Activated CD4-positive, alpha-beta T cell treated with anti-CD3 and anti-CD28 coated beads for 36 hours (primary cell): ENCODE results near the gene GRIN1. TPM values are rescaled to one million over a fixed set of nuclear protein-coding genes. Genes with fewer than 3 reads are reported as not detected.

Experiments
- ATAC-seq: fragments of 200-7000 bp; cut with Tn5 transposase; one replicate; pipeline ENCODE4 v1.10.0; 2021; ENCODE audit warnings: mild to moderate bottlenecking, moderate library complexity
- CTCF ChIA-PET: fragments of 350-600 bp; sonication (Branson Sonifier 250); formaldehyde crosslinking; loops from one replicate; lab custom pipeline; 2021; ENCODE audit warnings: antibody characterized with exemption; lab: Charles Lee
- POLR2A ChIA-PET: fragments of 350-600 bp; sonication (Branson Sonifier 250); formaldehyde crosslinking; loops from one replicate; lab custom pipeline; 2021; ENCODE audit warnings: antibody characterized with exemption, inconsistent platforms; lab: Charles Lee
- DNase-seq: peaks from one replicate; pipeline ENCODE4 v3.0.0-alpha.2; 2020
- H3K27ac Mint-ChIP-seq: one replicate; pipeline ENCODE4 v1.8.0; 2021; ENCODE audit warnings: mixed read lengths
- H3K27me3 Mint-ChIP-seq: one replicate; pipeline ENCODE4 v1.8.0; 2021; ENCODE audit warnings: mixed read lengths
- H3K36me3 Mint-ChIP-seq: one replicate; pipeline ENCODE4 v1.8.0; 2021; ENCODE audit warnings: low read depth, mixed read lengths
- H3K4me1 Mint-ChIP-seq: one replicate; pipeline ENCODE4 v1.8.0; 2021; ENCODE audit warnings: mixed read lengths
- H3K4me3 Mint-ChIP-seq: one replicate; pipeline ENCODE4 v1.8.0; 2021; ENCODE audit warnings: mild to moderate bottlenecking, moderate library complexity, mixed read lengths
- H3K9me3 Mint-ChIP-seq: one replicate; pipeline ENCODE4 v1.8.0; 2021; ENCODE audit warnings: low read depth, mixed read lengths
- intact Hi-C, 2 experiments: fragments of 100-400 bp; cut with DNase I in 1 of 2; cut with micrococcal nuclease in 1 of 2; formaldehyde crosslinking; loops; one replicate each; pipeline versions ENCODE4 v1.14.2 to v1.15.1; 2022 to 2024; cut with DNase I, micrococcal nuclease
- total RNA-seq, 2 experiments: library from RNA; stranded (reverse); gene quantifications; one replicate each; pipeline ENCODE4 v1.2.3, GENCODE V29; 2021

GRIN1 gene
- total RNA-seq, 2 experiments from 2014 or later = 0.14 TPM; not detected in 1

DNA sequence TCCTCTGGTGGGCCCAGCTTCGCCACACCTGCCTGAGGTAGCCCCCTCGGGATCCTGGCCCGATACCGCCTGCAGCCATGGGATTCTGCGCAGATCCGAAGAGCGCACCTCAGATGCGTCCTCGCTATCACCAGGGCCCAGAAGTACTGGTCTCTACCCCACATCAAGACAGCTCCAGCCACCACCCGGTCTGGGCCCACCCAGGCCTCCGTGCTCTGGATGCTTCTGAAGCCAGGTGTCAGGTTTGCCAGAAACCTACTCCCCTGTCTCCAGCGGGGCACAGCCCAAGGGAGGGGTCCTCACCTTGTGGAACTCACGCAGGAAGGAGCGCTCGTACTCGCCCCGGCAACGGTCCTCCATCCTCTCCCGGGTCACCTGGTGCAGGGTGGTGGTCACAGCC lies 47.0 kb downstream of the GRIN1 start:
- Mint-ChIP-seq H3K27ac (no peak overlapping the region), H3K4me3 (no peak overlapping the region), H3K9me3 (no peaks in the 10 kb centered on the region), H3K36me3 (peaks cover 16% of the 10 kb centered on the region), H3K4me1 (peaks cover 33% of the 10 kb centered on the region), H3K27me3 (no peaks in the 10 kb centered on the region)
- POLR2A ChIA-PET = no interaction called here
- intact Hi-C loops = loop anchor here in 1 of 2 experiments (5.0 kb wide), 1 partner anchor 36 kb away; the partner anchor contains the start of gene RNF208
- no peak for DNase-seq
- ATAC-seq = no peak
- CTCF ChIA-PET = no interaction called here

DNA sequence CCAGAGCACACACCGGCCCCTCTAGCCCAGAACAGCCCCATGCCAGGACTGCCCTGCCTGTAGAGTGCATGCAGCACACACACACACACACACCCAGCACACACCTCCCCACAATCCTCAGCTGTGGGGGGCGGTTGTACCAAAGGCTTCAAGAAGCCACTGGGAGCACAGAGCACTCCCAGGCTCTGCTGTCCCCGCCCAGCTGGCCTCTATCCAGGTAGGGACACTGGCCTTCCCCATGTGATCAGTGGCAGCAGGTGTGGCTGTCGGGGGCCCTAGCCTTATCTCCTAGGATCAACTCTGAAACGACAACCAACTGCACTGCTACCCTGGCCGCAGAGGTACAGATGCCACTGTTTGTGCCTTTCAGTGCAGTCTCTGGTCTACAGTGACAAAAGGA lies 47.4 kb downstream of the GRIN1 start:
- Mint-ChIP-seq H3K4me1 (peaks cover 33% of the 10 kb centered on the region), H3K27me3 (no peaks in the 10 kb centered on the region), H3K36me3 (peaks cover 16% of the 10 kb centered on the region), H3K27ac (peak overlapping the region; percentile 42), H3K9me3 (no peaks in the 10 kb centered on the region), H3K4me3 (peak overlapping the region; percentile 91)
- ChIA-PET POLR2A (no interaction called here), CTCF (no interaction called here)
- intact Hi-C loops = loop anchor here in 1 of 2 experiments (5.0 kb wide), 1 partner anchor 36 kb away; the partner anchor contains the start of gene RNF208
- ATAC-seq = no peak
- DNase-seq = no peak

GRCh38 chr9:137187386-137187785 lies 48.4 kb downstream of the GRIN1 start:
- ChIA-PET POLR2A (interaction anchor here (1.0 kb wide), 1 partner anchor 160 kb away, joined by 3 read pairs; no protein-coding TSS in a partner anchor), CTCF (no interaction called here)
- no peak for DNase-seq
- H3K27me3 Mint-ChIP-seq = no peaks in the 10 kb centered on the region
- intact Hi-C loops = loop anchor here in 1 of 2 experiments (5.0 kb wide), 1 partner anchor 35 kb away; the partner anchor contains the start of gene RNF208
- ATAC-seq = no peak
- H3K9me3 Mint-ChIP-seq = no peaks in the 10 kb centered on the region
- H3K4me3 Mint-ChIP-seq = peak overlapping the region; percentile 91
- peaks cover 12% of the 10 kb centered on the region for H3K36me3 Mint-ChIP-seq
- H3K27ac Mint-ChIP-seq = peak overlapping the region; percentile 77
- H3K4me1 Mint-ChIP-seq = peaks cover 33% of the 10 kb centered on the region

- H3K27ac Mint-ChIP-seq = peak overlapping the region; percentile 82
- POLR2A ChIA-PET = interaction anchor here (1.0 kb wide), 1 partner anchor 161 kb away, joined by 3 read pairs; no protein-coding TSS in a partner anchor
- no peaks in the 10 kb centered on the region for H3K27me3 Mint-ChIP-seq
- H3K9me3 Mint-ChIP-seq = no peaks in the 10 kb centered on the region
- ATAC-seq (peak; percentile 5), DNase-seq (no peak)
- peaks cover 12% of the 10 kb centered on the region for H3K36me3 Mint-ChIP-seq
- H3K4me1 Mint-ChIP-seq = peaks cover 33% of the 10 kb centered on the region
- intact Hi-C loops = loop anchor here (1.0 to 5.0 kb wide), 12 partner anchors 12 to 397 kb away; partner anchors contain the start of genes TPRN (in 2 of the 2), DPP7 (in 1 of the 2), MAN1B1 (in 1 of the 2) and NDOR1 (in 1 of the 2)
- H3K4me3 Mint-ChIP-seq = peak overlapping the region; percentile 91
- CTCF ChIA-PET = interaction anchor here (2.1 kb wide), 1 partner anchor 14 kb away, joined by 4 read pairs; no protein-coding TSS in a partner anchor
Measured at GRCh38 chr9:137188086-137188489, 49.1 kb downstream of the GRIN1 start.

GRCh38 chr9:137188490-137189296 lies 49.7 kb downstream of the GRIN1 start, which contains the start of the genes ANAPC2 and SSNA1:
Gene ANAPC2 (minus strand): TSS chr9:137188560. CDS start chr9:137188532, 28 bp downstream.
Gene SSNA1 (plus strand): TSS chr9:137188676. CDS start chr9:137188727, 51 bp downstream.
- intact Hi-C loops = loop anchor here (1.0 to 5.0 kb wide), 12 partner anchors 12 to 397 kb away; partner anchors contain the start of genes NDOR1 (in 2 of the 2), TMEM203 (in 2 of the 2), TPRN (in 2 of the 2) and DPP7 (in 1 of the 2)
- CTCF ChIA-PET = interaction anchor here (0.5 to 2.1 kb wide), 19 partner anchors 8 to 1205 kb away, joined by 3 to 5 read pairs (median 3); partner anchors contain the start of genes RNF224 and TPRN

DNA sequence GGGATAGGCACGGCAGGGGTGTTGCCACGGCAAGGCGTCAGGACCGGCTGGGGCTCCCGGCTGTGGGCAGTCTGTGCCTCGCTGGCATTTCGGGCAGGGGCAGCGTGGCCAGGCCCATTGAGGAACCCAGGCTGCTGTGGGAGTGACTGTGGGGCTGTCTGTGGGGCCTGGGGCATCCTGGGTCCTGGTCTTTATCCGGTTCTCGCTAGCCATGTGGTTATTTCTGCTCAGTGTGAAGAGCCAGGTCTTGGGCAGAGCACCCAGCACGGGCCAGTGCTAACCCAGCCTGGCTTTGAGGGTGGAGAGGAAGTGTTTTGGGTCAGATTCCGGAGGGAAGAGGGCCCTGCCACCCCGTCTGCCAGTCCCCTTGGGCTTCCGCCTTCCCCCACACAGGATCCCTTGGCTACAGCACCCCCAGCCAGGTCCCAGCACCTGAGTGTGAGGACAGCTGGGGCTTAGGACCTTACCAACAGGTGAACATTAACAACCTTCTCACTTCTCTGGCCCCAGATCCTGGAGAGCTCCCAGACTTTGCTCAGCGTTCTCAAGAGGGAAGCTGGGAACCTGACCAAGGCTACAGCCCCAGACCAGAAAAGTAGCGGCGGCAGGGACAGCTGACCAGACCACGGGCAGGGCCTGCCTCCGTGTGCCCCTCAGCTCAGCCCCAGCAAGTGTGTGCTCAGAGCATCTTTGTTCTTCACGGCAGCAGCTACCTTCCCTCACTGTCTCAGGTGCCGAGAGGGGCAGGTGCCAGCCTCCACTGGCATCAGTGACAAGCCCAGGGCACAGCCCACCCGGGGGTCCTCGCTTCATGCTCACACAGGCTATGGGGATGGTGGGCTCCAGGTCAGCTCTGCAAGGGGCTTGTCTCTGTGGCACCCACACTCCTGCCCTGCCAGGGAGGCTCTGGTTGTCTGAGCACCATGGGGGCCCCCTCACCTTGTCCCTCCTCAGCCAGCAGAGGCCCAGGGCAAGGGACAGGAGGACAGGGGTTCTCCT lies 50.6 kb downstream of the GRIN1 start:
- intact Hi-C loops = loop anchor here (1.0 to 5.0 kb wide), 6 partner anchors 16 to 75 kb away; partner anchors contain the start of genes DPP7 (in 1 of the 2), NDOR1 (in 1 of the 2), RNF208 (in 1 of the 2) and TMEM203 (in 1 of the 2)
- H3K4me3 Mint-ChIP-seq = peak overlapping the region; percentile 91

More at GRCh38 chr9:137188490-137189296, 49.7 kb downstream of the GRIN1 start, which contains the start of the genes ANAPC2 and SSNA1:
- Mint-ChIP-seq H3K4me3 (peak within 1 kb of the TSS; percentile 91), H3K27me3 (no peaks in the 10 kb centered on the region), H3K36me3 (peaks cover 12% of the 10 kb centered on the region), H3K9me3 (no peaks in the 10 kb centered on the region), H3K4me1 (peaks cover 33% of the 10 kb centered on the region), H3K27ac (peak within 1 kb of the TSS; percentile 88)
- ATAC-seq (peak; percentile 85), DNase-seq (peak; percentile 96)
- POLR2A ChIA-PET = interaction anchor here (0.6 to 1.2 kb wide), 4 partner anchors 12 to 771 kb away, joined by 3 to 8 read pairs (median 4); partner anchors contain the start of gene TPRN

GRCh38 chr9:137190315-137190856 lies 51.4 kb downstream of the GRIN1 start:
- H3K4me1 Mint-ChIP-seq = peaks cover 27% of the 10 kb centered on the region
- peaks cover 12% of the 10 kb centered on the region for H3K36me3 Mint-ChIP-seq
- POLR2A ChIA-PET = no interaction called here
- CTCF ChIA-PET = interaction anchor here (0.7 to 2.1 kb wide), 6 partner anchors 10 to 185 kb away, joined by 3 to 5 read pairs (median 4); partner anchors contain the start of gene TPRN
- H3K27ac Mint-ChIP-seq = no peak overlapping the region
- DNase-seq (no peak), ATAC-seq (no peak)
- peak overlapping the region; percentile 91 for H3K4me3 Mint-ChIP-seq
- intact Hi-C loops = no loop called here
- no peaks in the 10 kb centered on the region for H3K27me3 Mint-ChIP-seq
- no peaks in the 10 kb centered on the region for H3K9me3 Mint-ChIP-seq

More for the DNA sequence above, 50.6 kb downstream of the GRIN1 start:
- H3K9me3 Mint-ChIP-seq = no peaks in the 10 kb centered on the region
- ATAC-seq (peak; percentile 1), DNase-seq (no peak)
- H3K4me1 Mint-ChIP-seq = peaks cover 29% of the 10 kb centered on the region
- CTCF ChIA-PET = interaction anchor here (0.5 to 2.1 kb wide), 19 partner anchors 8 to 1205 kb away, joined by 3 to 5 read pairs (median 3); partner anchors contain the start of genes RNF224 and TPRN
- peak overlapping the region; percentile 88 for H3K27ac Mint-ChIP-seq
- H3K27me3 Mint-ChIP-seq = no peaks in the 10 kb centered on the region
- POLR2A ChIA-PET = interaction anchor here (1.0 to 1.2 kb wide), 3 partner anchors 11 to 94 kb away, joined by 3 to 8 read pairs (median 4); partner anchors contain the start of gene TPRN
- H3K36me3 Mint-ChIP-seq = peaks cover 12% of the 10 kb centered on the region

GRCh38 chr9:137191245-137191644 lies 52.3 kb downstream of the GRIN1 start:
- Mint-ChIP-seq H3K4me1 (peaks cover 22% of the 10 kb centered on the region), H3K4me3 (no peak overlapping the region), H3K27me3 (no peaks in the 10 kb centered on the region), H3K27ac (no peak overlapping the region), H3K36me3 (peaks cover 10% of the 10 kb centered on the region), H3K9me3 (no peaks in the 10 kb centered on the region)
- intact Hi-C loops = no loop called here
- ChIA-PET CTCF (interaction anchor here (1.2 to 1.7 kb wide), 2 partner anchors 32 to 162 kb away, joined by 3 to 4 read pairs; no protein-coding TSS in a partner anchor), POLR2A (interaction anchor here (0.6 kb wide), 1 partner anchor 344 kb away, joined by 6 read pairs; no protein-coding TSS in a partner anchor)
- DNase-seq (no peak), ATAC-seq (no peak)

DNA sequence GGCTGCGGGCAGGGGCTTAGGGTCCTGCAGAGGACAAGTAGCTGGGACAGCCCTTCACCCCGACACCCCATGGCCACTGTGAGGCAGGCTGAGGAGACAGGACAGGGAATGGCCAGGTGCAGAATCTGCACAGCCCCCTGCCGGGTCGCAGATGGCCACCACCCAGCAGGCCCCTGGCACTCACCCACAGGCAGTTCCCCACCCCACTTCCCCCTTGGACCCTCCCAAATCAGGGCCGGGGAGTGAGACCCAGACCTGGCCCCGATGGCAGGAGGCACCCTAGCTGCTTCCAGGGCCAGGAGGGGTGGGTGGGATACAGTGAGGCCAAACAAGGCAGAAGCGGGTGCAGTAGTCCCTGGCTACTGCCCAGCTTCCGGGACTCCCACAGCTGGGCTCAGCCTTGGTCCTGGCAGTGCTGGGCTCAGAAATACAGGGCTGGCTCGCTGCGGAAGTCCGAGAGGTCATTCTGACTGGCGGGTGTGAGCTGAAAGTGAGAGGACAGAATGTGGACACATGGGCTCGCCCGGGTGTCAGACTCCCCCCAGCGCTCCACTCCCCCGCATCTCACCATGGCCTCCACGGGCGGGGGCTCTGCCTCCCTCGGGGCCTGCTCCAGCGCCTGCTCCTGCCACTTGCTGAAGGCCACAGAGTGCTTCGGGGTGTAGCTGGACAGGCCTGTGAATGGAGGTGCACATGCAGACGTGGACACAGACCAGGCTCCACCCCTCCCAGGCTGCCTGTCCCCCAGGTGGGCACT lies 52.9 kb downstream of the GRIN1 start:
- no peak overlapping the region for H3K4me3 Mint-ChIP-seq
- ATAC-seq (no peak), DNase-seq (no peak)
- intact Hi-C loops = no loop called here
- no peaks in the 10 kb centered on the region for H3K27me3 Mint-ChIP-seq
- peaks cover 17% of the 10 kb centered on the region for H3K4me1 Mint-ChIP-seq
- H3K27ac Mint-ChIP-seq = no peak overlapping the region
- POLR2A ChIA-PET = interaction anchor here (0.6 kb wide), 1 partner anchor 343 kb away, joined by 6 read pairs; no protein-coding TSS in a partner anchor
- CTCF ChIA-PET = interaction anchor here (1.2 to 1.7 kb wide), 3 partner anchors 15 to 163 kb away, joined by 3 to 4 read pairs (median 3); no protein-coding TSS in a partner anchor
- peaks cover 9% of the 10 kb centered on the region for H3K36me3 Mint-ChIP-seq
- no peaks in the 10 kb centered on the region for H3K9me3 Mint-ChIP-seq
